ENCODE data around the gene MORN5.

The MORN5 gene

GRCh38 chr9:122151267-122151828 lies 8.4 kb upstream of the MORN5 start:
- Histone ChIP-seq H3K27ac (ENCODE audit: low read length) (no peak overlapping the region), H3K9me3 (ENCODE audit: control insufficient read depth in 1 of 2, low read length in 2 of 2) (no peaks in the 10 kb centered on the region), H3K36me3 (ENCODE audit: control insufficient read depth in 1 of 2, insufficient read depth in 2 of 2, low read length in 2 of 2) (peaks cover 24 to 27% of the 10 kb centered on the region in 2 donors), H3K27me3 (ENCODE audit: low read depth, low read length) (no peaks in the 10 kb centered on the region), H3K4me1 (ENCODE audit: control insufficient read depth in 1 of 2, insufficient read depth in 2 of 2, low read length in 2 of 2) (peaks cover 0 to under 1% of the 10 kb centered on the region in 2 donors), H3K4me3 (ENCODE audit: low read depth in 1 of 2, low read length in 2 of 2) (no peak overlapping the region)

- no peak overlapping the region for H3K4me3 ChIP-seq (ENCODE audit: low read depth in 1 of 2, low read length in 2 of 2)
These were observed 3.9 kb upstream of the MORN5 start for GRCh38 chr9:122155796-122156195.

GRCh38 chr9:122158202-122158601 lies 1.5 kb upstream of the MORN5 start:
- Histone ChIP-seq H3K4me3 (ENCODE audit: low read depth in 1 of 2, low read length in 2 of 2) (peak overlapping the region in 1 of 2 donors; percentile 2), H3K36me3 (ENCODE audit: control insufficient read depth in 1 of 2, insufficient read depth in 2 of 2, low read length in 2 of 2) (no peaks in the 10 kb centered on the region), H3K27me3 (ENCODE audit: low read depth, low read length) (no peaks in the 10 kb centered on the region), H3K4me1 (ENCODE audit: control insufficient read depth in 1 of 2, insufficient read depth in 2 of 2, low read length in 2 of 2) (peaks cover 5 to 35% of the 10 kb centered on the region in 2 donors), H3K27ac (ENCODE audit: low read length) (no peak overlapping the region), H3K9me3 (ENCODE audit: control insufficient read depth in 1 of 2, low read length in 2 of 2) (peaks cover 0 to 6% of the 10 kb centered on the region in 2 donors)

More at GRCh38 chr9:122155796-122156195, 3.9 kb upstream of the MORN5 start:
- H3K27ac ChIP-seq (ENCODE audit: low read length) = no peak overlapping the region
- no peaks in the 10 kb centered on the region for H3K27me3 ChIP-seq (ENCODE audit: low read depth, low read length)
- H3K9me3 ChIP-seq (ENCODE audit: control insufficient read depth in 1 of 2, low read length in 2 of 2) = no peaks in the 10 kb centered on the region
- H3K36me3 ChIP-seq (ENCODE audit: control insufficient read depth in 1 of 2, insufficient read depth in 2 of 2, low read length in 2 of 2) = peaks cover 0 to 7% of the 10 kb centered on the region in 2 donors
- H3K4me1 ChIP-seq (ENCODE audit: control insufficient read depth in 1 of 2, insufficient read depth in 2 of 2, low read length in 2 of 2) = peaks cover 5 to 35% of the 10 kb centered on the region in 2 donors

GRCh38 chr9:122159925-122160246 lies 178 bp downstream of the MORN5 start:
- H3K4me3 ChIP-seq (ENCODE audit: low read depth in 1 of 2, low read length in 2 of 2) = peak overlapping the region; percentile 99
- peaks cover 0 to 6% of the 10 kb centered on the region in 2 donors for H3K9me3 ChIP-seq (ENCODE audit: control insufficient read depth in 1 of 2, low read length in 2 of 2)
- no peaks in the 10 kb centered on the region for H3K27me3 ChIP-seq (ENCODE audit: low read depth, low read length)
- H3K27ac ChIP-seq (ENCODE audit: low read length) = peak overlapping the region; percentile 88
- no peaks in the 10 kb centered on the region for H3K36me3 ChIP-seq (ENCODE audit: control insufficient read depth in 1 of 2, insufficient read depth in 2 of 2, low read length in 2 of 2)
- H3K4me1 ChIP-seq (ENCODE audit: control insufficient read depth in 1 of 2, insufficient read depth in 2 of 2, low read length in 2 of 2) = peaks cover 5 to 44% of the 10 kb centered on the region in 2 donors

- H3K4me3 ChIP-seq (ENCODE audit: low read depth in 1 of 2, low read length in 2 of 2) = no peak overlapping the region
- H3K9me3 ChIP-seq (ENCODE audit: control insufficient read depth in 1 of 2, low read length in 2 of 2) = peaks cover 0 to 6% of the 10 kb centered on the region in 2 donors
- H3K27ac ChIP-seq (ENCODE audit: low read length) = no peak overlapping the region
- no peaks in the 10 kb centered on the region for H3K36me3 ChIP-seq (ENCODE audit: control insufficient read depth in 1 of 2, insufficient read depth in 2 of 2, low read length in 2 of 2)
- peaks cover 5 to 33% of the 10 kb centered on the region in 2 donors for H3K4me1 ChIP-seq (ENCODE audit: control insufficient read depth in 1 of 2, insufficient read depth in 2 of 2, low read length in 2 of 2)
- no peaks in the 10 kb centered on the region for H3K27me3 ChIP-seq (ENCODE audit: low read depth, low read length)
These were observed 2.7 kb downstream of the MORN5 start for GRCh38 chr9:122162415-122162814.

GRCh38 chr9:122164286-122164685 lies 4.6 kb downstream of the MORN5 start:
- Histone ChIP-seq H3K9me3 (ENCODE audit: control insufficient read depth in 1 of 2, low read length in 2 of 2) (peaks cover 0 to 6% of the 10 kb centered on the region in 2 donors), H3K36me3 (ENCODE audit: control insufficient read depth in 1 of 2, insufficient read depth in 2 of 2, low read length in 2 of 2) (no peaks in the 10 kb centered on the region), H3K4me3 (ENCODE audit: low read depth in 1 of 2, low read length in 2 of 2) (peak overlapping the region in 1 of 2 donors; percentile 18), H3K4me1 (ENCODE audit: control insufficient read depth in 1 of 2, insufficient read depth in 2 of 2, low read length in 2 of 2) (peaks cover 0 to 16% of the 10 kb centered on the region in 2 donors), H3K27ac (ENCODE audit: low read length) (no peak overlapping the region), H3K27me3 (ENCODE audit: low read depth, low read length) (no peaks in the 10 kb centered on the region)

GRCh38 chr9:122168356-122168755 lies 8.6 kb downstream of the MORN5 start:
- Histone ChIP-seq H3K27ac (ENCODE audit: low read length) (no peak overlapping the region), H3K9me3 (ENCODE audit: control insufficient read depth in 1 of 2, low read length in 2 of 2) (no peaks in the 10 kb centered on the region), H3K4me3 (ENCODE audit: low read depth in 1 of 2, low read length in 2 of 2) (no peak overlapping the region), H3K27me3 (ENCODE audit: low read depth, low read length) (no peaks in the 10 kb centered on the region), H3K36me3 (ENCODE audit: control insufficient read depth in 1 of 2, insufficient read depth in 2 of 2, low read length in 2 of 2) (peaks cover 0 to 4% of the 10 kb centered on the region in 2 donors), H3K4me1 (ENCODE audit: control insufficient read depth in 1 of 2, insufficient read depth in 2 of 2, low read length in 2 of 2) (peaks cover 0 to 9% of the 10 kb centered on the region in 2 donors)

GRCh38 chr9:122172131-122172530 lies 12.4 kb downstream of the MORN5 start:
- Histone ChIP-seq H3K36me3 (ENCODE audit: control insufficient read depth in 1 of 2, insufficient read depth in 2 of 2, low read length in 2 of 2) (peaks cover 0 to 4% of the 10 kb centered on the region in 2 donors), H3K9me3 (ENCODE audit: control insufficient read depth in 1 of 2, low read length in 2 of 2) (no peaks in the 10 kb centered on the region), H3K27ac (ENCODE audit: low read length) (no peak overlapping the region), H3K4me3 (ENCODE audit: low read depth in 1 of 2, low read length in 2 of 2) (no peak overlapping the region), H3K4me1 (ENCODE audit: control insufficient read depth in 1 of 2, insufficient read depth in 2 of 2, low read length in 2 of 2) (no peaks in the 10 kb centered on the region), H3K27me3 (ENCODE audit: low read depth, low read length) (no peaks in the 10 kb centered on the region)

- H3K27ac ChIP-seq (ENCODE audit: low read length) = no peak overlapping the region
- H3K9me3 ChIP-seq (ENCODE audit: control insufficient read depth in 1 of 2, low read length in 2 of 2) = no peaks in the 10 kb centered on the region
- no peak overlapping the region for H3K4me3 ChIP-seq (ENCODE audit: low read depth in 1 of 2, low read length in 2 of 2)
- no peaks in the 10 kb centered on the region for H3K4me1 ChIP-seq (ENCODE audit: control insufficient read depth in 1 of 2, insufficient read depth in 2 of 2, low read length in 2 of 2)
- H3K27me3 ChIP-seq (ENCODE audit: low read depth, low read length) = no peaks in the 10 kb centered on the region
- H3K36me3 ChIP-seq (ENCODE audit: control insufficient read depth in 1 of 2, insufficient read depth in 2 of 2, low read length in 2 of 2) = peaks cover 0 to 4% of the 10 kb centered on the region in 2 donors
These were observed 14.0 kb downstream of the MORN5 start for GRCh38 chr9:122173670-122174069.

GRCh38 chr9:122176916-122177315 lies 17.2 kb downstream of the MORN5 start:
- Histone ChIP-seq H3K36me3 (ENCODE audit: control insufficient read depth in 1 of 2, insufficient read depth in 2 of 2, low read length in 2 of 2) (peaks cover 0 to 3% of the 10 kb centered on the region in 2 donors), H3K27me3 (ENCODE audit: low read depth, low read length) (no peaks in the 10 kb centered on the region)

GRCh38 chr9:122179054-122179689 lies 19.5 kb downstream of the MORN5 start:
- no peak overlapping the region for H3K4me3 ChIP-seq (ENCODE audit: low read depth in 1 of 2, low read length in 2 of 2)

More at GRCh38 chr9:122176916-122177315, 17.2 kb downstream of the MORN5 start:
- H3K9me3 ChIP-seq (ENCODE audit: control insufficient read depth in 1 of 2, low read length in 2 of 2) = no peaks in the 10 kb centered on the region
- H3K27ac ChIP-seq (ENCODE audit: low read length) = no peak overlapping the region
- H3K4me3 ChIP-seq (ENCODE audit: low read depth in 1 of 2, low read length in 2 of 2) = no peak overlapping the region
- no peaks in the 10 kb centered on the region for H3K4me1 ChIP-seq (ENCODE audit: control insufficient read depth in 1 of 2, insufficient read depth in 2 of 2, low read length in 2 of 2)

More at GRCh38 chr9:122179054-122179689, 19.5 kb downstream of the MORN5 start:
- H3K4me1 ChIP-seq (ENCODE audit: control insufficient read depth in 1 of 2, insufficient read depth in 2 of 2, low read length in 2 of 2) = no peaks in the 10 kb centered on the region
- H3K9me3 ChIP-seq (ENCODE audit: control insufficient read depth in 1 of 2, low read length in 2 of 2) = no peaks in the 10 kb centered on the region
- no peaks in the 10 kb centered on the region for H3K27me3 ChIP-seq (ENCODE audit: low read depth, low read length)
- no peak overlapping the region for H3K27ac ChIP-seq (ENCODE audit: low read length)
- H3K36me3 ChIP-seq (ENCODE audit: control insufficient read depth in 1 of 2, insufficient read depth in 2 of 2, low read length in 2 of 2) = peaks cover 0 to 3% of the 10 kb centered on the region in 2 donors
